ENCODE results near the gene RBM33.
"Not testable (repeated sequence)": the region's sequence is repeated elsewhere in the genome, so short reads cannot be mapped to it uniquely, and the experiment has no call there.

RBM33 gene

GRCh38 chr7:155684543-155684942, 40.1 kb downstream of the RBM33 start:
- DNase-seq (ENCODE audit: low read depth), result no peak
- in situ Hi-C loops (cut with HindIII; ENCODE audit: low sequenced_read_pairs), result no loop called here
- H3K4me3 ChIP-seq (ENCODE audit: low read depth, low read length), result no peak overlapping the region
- no peak for TF ChIP-seq CTCF (IDR thresholded peaks at IDR 0.05; ENCODE audit: low read depth, low read length, missing control alignments)

- no peak overlapping the region for H3K4me3 ChIP-seq (ENCODE audit: low read depth, low read length)
- in situ Hi-C loops (cut with HindIII; ENCODE audit: low sequenced_read_pairs), result no loop called here
- no peak for DNase-seq (ENCODE audit: low read depth)
- TF ChIP-seq CTCF (IDR thresholded peaks at IDR 0.05; ENCODE audit: low read depth, low read length, missing control alignments), result no peak
These were observed 40.8 kb downstream of the RBM33 start for GRCh38 chr7:155685070-155685790.

GRCh38 chr7:155685791-155686160, 41.3 kb downstream of the RBM33 start:
- TF ChIP-seq CTCF (IDR thresholded peaks at IDR 0.05; ENCODE audit: low read depth, low read length, missing control alignments), result no peak
- in situ Hi-C loops (cut with HindIII; ENCODE audit: low sequenced_read_pairs), result no loop called here
- no peak for DNase-seq (ENCODE audit: low read depth)
- H3K4me3 ChIP-seq (ENCODE audit: low read depth, low read length), result no peak overlapping the region

- H3K4me3 ChIP-seq (ENCODE audit: low read depth, low read length); DNase-seq (ENCODE audit: low read depth); in situ Hi-C loops (cut with HindIII; ENCODE audit: low sequenced_read_pairs): not testable (repeated sequence)
These were observed 42.3 kb downstream of the RBM33 start for GRCh38 chr7:155686620-155687324.

- H3K4me3 ChIP-seq (ENCODE audit: low read depth, low read length); DNase-seq (ENCODE audit: low read depth); in situ Hi-C loops (cut with HindIII; ENCODE audit: low sequenced_read_pairs): not testable (repeated sequence)
These were observed 43.8 kb downstream of the RBM33 start for GRCh38 chr7:155688237-155688636.

GRCh38 chr7:155690655-155691054, 46.2 kb downstream of the RBM33 start:
- in situ Hi-C loops (cut with HindIII; ENCODE audit: low sequenced_read_pairs); DNase-seq (ENCODE audit: low read depth); H3K4me3 ChIP-seq (ENCODE audit: low read depth, low read length): not testable (repeated sequence)

GRCh38 chr7:155692317-155692716, 47.9 kb downstream of the RBM33 start:
- in situ Hi-C loops (cut with HindIII; ENCODE audit: low sequenced_read_pairs), result no loop called here
- no peak overlapping the region for H3K4me3 ChIP-seq (ENCODE audit: low read depth, low read length)
- no peak for DNase-seq (ENCODE audit: low read depth)
- no peak for TF ChIP-seq CTCF (IDR thresholded peaks at IDR 0.05; ENCODE audit: low read depth, low read length, missing control alignments)

GRCh38 chr7:155693826-155694225, 49.4 kb downstream of the RBM33 start:
- no peak for TF ChIP-seq CTCF (IDR thresholded peaks at IDR 0.05; ENCODE audit: low read depth, low read length, missing control alignments)
- in situ Hi-C loops (cut with HindIII; ENCODE audit: low sequenced_read_pairs), result no loop called here
- H3K4me3 ChIP-seq (ENCODE audit: low read depth, low read length), result no peak overlapping the region
- no peak for DNase-seq (ENCODE audit: low read depth)
